HG02840 (cell line): ENCODE results near the gene FSTL4.

Experiments
- ATAC-seq: cut with Tn5 transposase; IDR thresholded peaks from one replicate; pipeline ENCODE4 v1.9.1; 2021; ENCODE audit warnings: mild to moderate bottlenecking, moderate library complexity, moderate number of reproducible peaks; ENCODE audit not compliant: unreplicated experiment, low FRiP score

Gene FSTL4

GRCh38 chr5:133520991-133521706 is 91.2 kb downstream of the FSTL4 start:
- no peak for ATAC-seq

GRCh38 chr5:133520062-133520461 is 92.3 kb downstream of the FSTL4 start:
- ATAC-seq: no peak

GRCh38 chr5:133519191-133519590 is 93.2 kb downstream of the FSTL4 start:
- ATAC-seq: no peak

- no peak for ATAC-seq
Observed at GRCh38 chr5:133514456-133514855, 97.9 kb downstream of the FSTL4 start.

- no peak for ATAC-seq
Observed at GRCh38 chr5:133512896-133513295, 99.4 kb downstream of the FSTL4 start.

GRCh38 chr5:133511653-133512235 is 100.6 kb downstream of the FSTL4 start:
- ATAC-seq: no peak

GRCh38 chr5:133510634-133511262 is 101.6 kb downstream of the FSTL4 start:
- no peak for ATAC-seq

GRCh38 chr5:133509742-133510079 is 102.6 kb downstream of the FSTL4 start:
- no peak for ATAC-seq

GRCh38 chr5:133508845-133509741 is 103.2 kb downstream of the FSTL4 start:
- ATAC-seq: no peak

- ATAC-seq: no peak
Observed at GRCh38 chr5:133508331-133508730, 104.0 kb downstream of the FSTL4 start.

GRCh38 chr5:133506181-133506580 is 106.2 kb downstream of the FSTL4 start:
- ATAC-seq: no peak

- no peak for ATAC-seq
Observed at GRCh38 chr5:133503511-133503910, 108.8 kb downstream of the FSTL4 start.

GRCh38 chr5:133499895-133500294 is 112.4 kb downstream of the FSTL4 start:
- ATAC-seq: no peak

- no peak for ATAC-seq
Observed at GRCh38 chr5:133497608-133498348, 114.6 kb downstream of the FSTL4 start.

GRCh38 chr5:133496631-133497030 is 115.7 kb downstream of the FSTL4 start:
- no peak for ATAC-seq

- ATAC-seq: no peak
Observed at GRCh38 chr5:133494923-133495246, 117.5 kb downstream of the FSTL4 start.

- ATAC-seq: no peak
Observed at GRCh38 chr5:133494232-133494922, 118.0 kb downstream of the FSTL4 start.

- ATAC-seq: no peak
Observed at GRCh38 chr5:133489632-133490031, 122.7 kb downstream of the FSTL4 start.

GRCh38 chr5:133487093-133487492 is 125.2 kb downstream of the FSTL4 start:
- ATAC-seq: no peak

GRCh38 chr5:133485468-133485867 is 126.9 kb downstream of the FSTL4 start:
- no peak for ATAC-seq
